Keratinocyte (primary cell): ENCODE results near the gene EDDM13.

Experiments used
- CTCF ChIP-seq, 3 experiments: IDR thresholded peaks in 1 of 3; conservative IDR thresholded peaks in 1 of 3; optimal IDR thresholded peaks in 1 of 3; 2 replicates in 2 of 3; 3 replicates in 1 of 3; pipeline versions ENCODE3 to v1.5.1; 2011; ENCODE audit warnings: low read length in 3 of 3, mild to moderate bottlenecking in 3 of 3, moderate library complexity in 2 of 3, control low read depth in 1 of 3, inconsistent platforms in 1 of 3; ENCODE audit not compliant: insufficient read depth in 2 of 3; ENCODE audit errors: extremely low read depth in 1 of 3
- EZH2 ChIP-seq: IDR thresholded peaks from one replicate; pipeline ENCODE4 v1.6.1; 2012; ENCODE audit warnings: inconsistent platforms, mild to moderate bottlenecking, low read length, moderate library complexity

GRCh38 chr19:56319991-56320390 lies 47.4 kb downstream of the EDDM13 start:
- TF ChIP-seq EZH2 (no peak), CTCF (optimal IDR thresholded peaks at IDR 0.05 in 1 of 3, IDR thresholded peaks at IDR 0.05 in 1 of 3, conservative IDR thresholded peaks at IDR 0.05 in 1 of 3; ENCODE audit: extremely low read depth in 1 of 3, insufficient read depth in 2 of 3, low read length in 3 of 3) (no peak)
